Dedifferentiated amniotic fluid mesenchymal stem cell (primary cell): Measurements from ENCODE around the gene SYNE1.

Experiments
- DNase-seq: peaks from one replicate; pipeline ENCODE4 v3.0.0-alpha.2; 2016; ENCODE audit errors: extremely low spot score

Gene SYNE1

DNA sequence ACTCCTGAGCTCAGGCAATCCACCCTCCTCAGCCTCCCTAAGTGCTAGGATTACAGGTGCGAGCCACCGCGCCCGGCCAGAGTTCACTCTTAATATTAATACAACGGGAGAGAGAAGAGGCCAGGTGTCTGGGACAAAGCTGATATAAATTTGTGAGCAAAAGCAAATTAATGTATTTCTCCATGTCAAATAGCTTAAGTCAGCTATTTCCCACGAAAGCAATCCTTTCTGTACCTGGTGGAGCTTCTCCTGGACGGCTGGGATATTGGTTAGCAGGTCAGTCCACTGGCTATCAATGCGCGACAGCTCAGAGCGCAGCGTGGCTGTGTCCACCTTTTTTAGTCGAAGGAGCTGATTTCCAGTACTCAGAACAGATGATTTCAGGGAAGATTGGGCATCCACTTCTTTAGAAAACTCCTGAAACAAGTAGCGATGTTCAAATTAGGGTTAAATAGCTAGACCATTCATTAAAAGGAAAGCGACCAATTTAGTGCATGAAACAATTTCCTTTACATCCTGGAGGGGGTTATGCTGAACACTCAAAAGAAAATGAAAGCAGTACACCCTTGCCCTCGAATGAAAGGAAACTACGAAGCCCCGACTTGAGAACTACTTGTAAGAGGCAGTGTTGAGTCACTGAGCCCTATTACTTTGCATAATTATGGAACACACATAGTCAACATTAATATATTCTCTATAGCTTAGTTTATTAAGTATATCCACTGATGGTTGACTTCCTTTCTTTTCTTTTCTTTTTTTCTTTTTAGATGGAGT, 403.4 kb downstream of the SYNE1 start:
- DNase-seq: no peak

DNA sequence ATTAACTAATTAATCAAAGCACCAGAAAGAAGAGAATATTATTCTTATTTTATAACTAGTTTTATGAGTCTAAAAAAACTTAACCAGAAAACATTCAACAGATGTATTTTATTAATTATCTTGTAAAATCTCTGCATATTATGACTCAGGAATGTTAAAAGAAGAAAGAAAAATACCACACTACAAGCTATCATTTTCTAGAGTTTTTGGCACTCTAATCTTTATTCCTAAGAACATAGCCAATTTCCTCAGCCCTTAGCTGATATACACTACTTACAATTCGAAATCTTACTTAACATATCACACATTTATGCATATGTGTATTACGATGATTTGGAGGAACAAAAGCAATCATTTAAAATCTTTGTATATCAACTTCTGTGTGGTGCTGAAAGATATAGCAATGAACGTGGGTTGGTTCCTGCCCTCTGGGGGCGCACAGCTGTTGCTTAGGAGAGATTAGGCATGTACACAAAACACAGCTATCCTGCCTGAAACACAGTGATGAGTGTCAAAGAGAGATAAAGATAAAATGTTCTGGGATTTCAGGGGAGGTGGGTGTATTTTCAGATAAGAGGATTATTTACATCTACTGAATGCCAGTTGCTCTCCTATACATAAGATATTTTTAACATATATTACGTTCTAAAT, 404.5 kb downstream of the SYNE1 start:
- peak; percentile 32 for DNase-seq

DNA sequence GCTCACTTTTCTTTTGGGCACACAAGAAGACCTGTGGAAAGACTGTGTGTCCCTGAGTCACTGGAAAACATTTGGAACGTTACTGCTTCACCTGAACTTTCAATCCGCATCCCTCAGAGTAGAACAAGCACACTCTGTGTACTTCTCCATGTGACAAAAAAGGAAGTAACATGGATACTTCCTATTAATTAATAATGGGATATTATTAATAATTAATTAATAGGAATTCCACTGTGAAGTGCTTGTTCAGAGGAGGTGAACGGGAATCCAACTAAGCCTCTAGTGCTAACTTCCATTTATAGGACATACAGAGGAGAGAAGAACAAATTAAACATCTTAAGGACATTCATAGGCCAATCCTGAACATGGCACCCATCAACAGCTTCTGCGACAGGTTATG, 407.8 kb downstream of the SYNE1 start:
- no peak for DNase-seq

DNA sequence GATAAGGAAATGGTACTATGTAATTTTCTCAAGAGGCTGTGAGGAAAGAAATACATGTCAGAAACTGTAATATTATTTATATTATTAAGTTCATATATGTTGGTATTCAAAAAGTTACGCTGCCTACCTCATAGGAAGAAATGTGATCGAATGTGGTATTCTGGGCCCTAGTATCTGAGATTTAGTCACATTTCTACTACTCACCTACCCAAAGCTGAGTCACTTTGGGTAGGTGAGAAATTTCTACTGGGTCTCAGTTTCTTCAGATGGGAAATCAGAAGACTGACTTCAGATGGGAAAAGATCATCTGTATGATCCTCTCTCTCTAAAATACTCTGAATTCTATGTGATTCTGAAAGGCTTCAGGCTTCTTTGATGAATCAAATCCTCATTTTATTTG, 411.0 kb downstream of the SYNE1 start:
- DNase-seq: no peak

DNA sequence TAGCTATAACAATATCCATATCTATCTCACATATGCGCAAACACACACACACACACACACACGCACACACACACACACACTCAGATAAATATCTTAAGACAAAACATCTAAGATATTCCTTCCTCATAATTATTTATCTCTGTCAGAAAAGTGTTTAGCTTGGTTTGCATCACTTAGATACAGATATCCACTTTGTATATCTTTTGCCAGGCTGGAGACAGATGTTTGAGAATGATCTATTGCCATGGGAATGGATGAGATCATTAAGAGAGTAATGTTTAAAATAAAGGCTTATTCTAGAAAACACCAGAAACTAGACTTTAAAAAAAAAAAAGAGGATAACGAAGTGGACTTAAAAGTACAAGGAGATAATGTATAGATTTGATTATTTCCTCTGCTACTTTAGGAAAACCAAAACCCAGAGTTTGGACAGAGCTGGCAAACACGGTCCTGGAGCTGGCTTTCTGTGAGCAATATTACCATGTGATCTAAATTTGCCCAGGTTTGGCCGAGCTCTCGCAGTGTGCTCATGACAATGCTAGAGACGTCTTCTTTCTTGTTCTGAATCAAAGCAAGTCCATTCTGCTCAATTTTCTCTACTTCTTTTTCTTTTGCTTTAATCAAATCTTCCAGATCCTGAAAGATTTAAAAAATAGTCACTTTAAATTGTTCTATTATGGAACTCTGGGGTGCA, 411.8 kb downstream of the SYNE1 start:
- DNase-seq: no peak

DNA sequence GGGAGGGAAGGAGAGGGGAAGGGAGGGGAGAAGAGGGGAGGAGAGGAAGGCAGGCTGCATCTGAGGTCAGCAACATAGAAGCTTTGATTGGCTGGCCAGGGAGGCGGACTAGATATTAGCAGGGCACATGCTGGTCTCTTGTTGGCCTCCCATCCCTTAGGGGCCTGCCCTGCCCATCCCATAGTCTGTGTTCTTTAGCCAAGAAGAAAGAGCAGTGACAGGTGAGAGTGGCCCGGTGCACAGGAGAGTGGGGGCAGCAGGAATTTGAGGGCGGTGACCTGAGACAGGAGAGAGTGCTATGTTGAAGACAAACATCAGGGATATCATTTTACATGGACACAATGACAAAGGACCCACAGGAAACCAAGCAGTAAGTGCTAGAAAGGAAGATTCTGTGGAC, 413.5 kb downstream of the SYNE1 start:
- no peak for DNase-seq

DNA sequence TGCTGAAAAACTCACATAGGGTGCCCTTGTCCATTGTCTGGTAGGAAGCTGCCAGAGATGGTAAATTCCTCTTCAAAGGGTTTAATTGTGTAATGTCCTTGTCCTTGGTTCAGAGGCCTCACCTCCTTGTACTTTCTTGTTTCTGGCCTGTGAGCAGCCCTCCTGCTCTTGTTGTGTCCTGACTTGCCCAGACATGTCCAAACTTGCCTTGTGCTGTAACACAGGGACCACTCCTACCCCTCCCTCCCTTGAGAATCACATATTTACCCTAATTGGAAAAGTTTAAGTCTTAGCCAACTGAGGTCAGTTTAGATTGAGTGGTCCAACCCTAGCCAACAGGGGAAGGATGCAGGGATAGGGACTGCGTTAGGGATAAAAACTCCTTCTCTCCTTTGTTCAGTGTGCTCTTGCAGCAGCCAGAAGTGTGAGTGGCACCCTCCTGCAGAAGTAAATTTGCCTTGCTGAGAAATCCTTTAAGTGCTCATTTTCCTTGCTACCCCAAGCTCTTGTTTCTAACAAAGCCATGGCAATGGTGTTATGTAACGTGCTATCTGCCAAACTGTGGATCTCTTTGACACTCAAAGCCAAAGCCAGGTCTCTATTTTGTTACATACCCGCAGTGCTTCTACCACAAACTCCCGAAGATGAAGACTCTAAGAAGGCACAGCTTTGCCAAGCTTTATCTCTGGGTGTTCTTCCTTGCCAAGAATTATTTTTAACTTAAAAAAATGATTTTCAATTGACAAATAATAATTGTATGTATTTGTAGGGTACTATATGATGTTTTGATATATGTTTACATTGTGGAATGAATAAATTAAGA, 415.1 kb downstream of the SYNE1 start:
- DNase-seq: no peak

DNA sequence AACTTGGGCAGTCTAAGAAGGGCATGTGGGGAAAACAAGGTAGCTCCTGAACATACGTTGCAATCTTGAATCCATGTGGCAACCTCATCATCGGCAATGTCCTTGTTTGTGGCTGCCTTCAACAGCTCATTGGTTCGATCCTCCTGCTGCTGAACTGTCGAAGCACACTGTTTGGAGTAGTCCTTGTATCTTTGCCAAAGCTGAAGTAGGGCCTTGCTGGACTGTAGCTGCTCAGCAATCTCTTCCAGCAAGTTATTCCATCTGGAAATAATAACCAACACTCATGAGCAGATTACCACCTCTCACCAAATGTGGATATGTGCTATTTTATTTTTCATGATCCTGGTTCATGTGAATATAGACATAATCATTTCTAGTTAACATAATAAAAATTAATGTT, 416.4 kb downstream of the SYNE1 start:
- no peak for DNase-seq

DNA sequence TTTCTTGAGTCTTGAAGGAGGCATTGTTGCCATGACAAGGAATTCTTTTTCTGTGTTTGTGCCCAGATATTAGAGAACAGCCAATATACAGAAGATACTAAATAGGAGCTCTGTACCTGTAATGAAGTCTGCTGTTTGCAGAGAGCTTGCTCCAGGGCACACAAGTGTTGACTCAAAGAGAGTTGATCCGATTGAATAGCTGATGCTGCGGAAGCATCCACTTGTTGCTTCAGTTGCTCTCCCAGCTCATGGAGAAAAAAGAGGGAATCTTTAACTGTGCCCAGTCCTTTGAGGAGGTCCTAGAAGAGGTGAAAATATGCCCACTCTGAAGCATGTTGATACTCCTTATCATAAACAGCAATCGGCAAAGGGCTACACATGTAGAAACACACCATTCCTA, 418.3 kb downstream of the SYNE1 start:
- DNase-seq: no peak

DNA sequence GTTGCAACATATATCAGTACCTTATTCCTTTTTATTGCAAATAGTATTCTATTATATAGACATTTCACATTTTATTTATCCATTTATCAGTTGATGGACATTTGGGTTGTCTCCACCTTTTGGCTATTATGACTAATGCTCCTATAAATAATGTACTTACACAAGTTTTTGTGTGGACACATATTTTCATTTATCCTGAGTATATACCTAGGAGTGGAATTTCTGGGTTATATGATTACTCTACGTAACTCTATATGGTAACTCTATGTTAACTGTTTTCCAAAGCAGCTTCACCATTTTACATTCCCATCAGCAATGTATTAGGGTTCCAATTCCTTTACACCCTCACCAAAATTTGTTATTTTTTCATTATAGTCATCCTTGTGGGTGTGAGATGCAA, 424.7 kb downstream of the SYNE1 start:
- no peak for DNase-seq

DNA sequence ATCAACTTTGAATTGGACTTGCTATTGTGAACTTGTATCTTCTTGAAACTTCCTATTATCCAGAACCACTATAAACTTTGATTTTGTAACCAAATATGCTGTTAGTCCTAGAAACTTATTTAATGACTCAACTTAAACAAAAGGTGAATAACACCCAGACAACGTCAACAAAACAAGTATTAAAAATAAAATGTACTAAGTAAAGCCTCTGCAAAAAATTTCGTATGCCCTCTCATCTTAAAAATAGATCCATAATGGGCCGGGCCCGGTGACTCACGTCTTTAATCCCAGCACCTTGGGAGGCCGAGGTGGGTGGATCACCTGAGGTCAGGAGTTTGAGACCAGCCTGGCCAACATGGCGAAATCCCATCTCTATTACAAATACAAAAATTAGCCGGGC, 428.0 kb downstream of the SYNE1 start:
- DNase-seq: no peak

DNA sequence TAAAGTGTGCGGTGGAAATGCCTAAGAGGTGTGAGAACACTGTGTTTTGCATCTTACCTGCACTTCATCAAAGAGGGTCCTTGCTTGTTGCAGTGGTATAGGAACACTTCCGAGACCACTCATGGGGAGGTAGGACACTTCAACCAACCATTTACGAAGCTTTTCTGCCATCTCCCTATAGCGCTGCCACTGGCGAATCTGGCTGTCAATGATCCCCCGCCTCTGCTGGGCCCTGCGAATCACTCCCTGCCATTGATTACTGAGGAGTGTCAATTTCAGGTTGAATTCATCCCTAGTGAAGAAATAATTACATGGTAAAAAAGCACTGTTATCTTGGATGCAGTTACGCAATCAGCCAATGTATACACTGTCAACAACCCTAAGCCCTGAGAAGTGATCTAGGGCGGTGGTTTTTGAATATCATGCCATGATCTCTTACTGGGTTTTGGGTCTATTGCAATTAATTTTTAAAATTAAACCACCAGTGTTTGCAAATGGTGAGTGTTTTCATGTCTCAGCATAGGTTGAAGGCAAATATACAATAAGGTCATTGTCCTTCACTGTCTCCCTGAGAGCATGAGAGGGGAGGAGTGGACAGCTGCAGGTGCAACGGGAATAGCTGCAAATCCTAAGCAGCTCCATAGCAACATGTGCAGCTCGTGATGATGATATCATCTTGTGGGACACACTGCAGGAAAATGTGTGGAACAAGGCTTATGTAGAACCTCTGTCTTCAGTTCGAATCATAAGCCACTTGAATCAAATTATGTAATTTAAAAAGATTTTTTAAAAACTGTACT, 429.0 kb downstream of the SYNE1 start:
- no peak for DNase-seq

DNA sequence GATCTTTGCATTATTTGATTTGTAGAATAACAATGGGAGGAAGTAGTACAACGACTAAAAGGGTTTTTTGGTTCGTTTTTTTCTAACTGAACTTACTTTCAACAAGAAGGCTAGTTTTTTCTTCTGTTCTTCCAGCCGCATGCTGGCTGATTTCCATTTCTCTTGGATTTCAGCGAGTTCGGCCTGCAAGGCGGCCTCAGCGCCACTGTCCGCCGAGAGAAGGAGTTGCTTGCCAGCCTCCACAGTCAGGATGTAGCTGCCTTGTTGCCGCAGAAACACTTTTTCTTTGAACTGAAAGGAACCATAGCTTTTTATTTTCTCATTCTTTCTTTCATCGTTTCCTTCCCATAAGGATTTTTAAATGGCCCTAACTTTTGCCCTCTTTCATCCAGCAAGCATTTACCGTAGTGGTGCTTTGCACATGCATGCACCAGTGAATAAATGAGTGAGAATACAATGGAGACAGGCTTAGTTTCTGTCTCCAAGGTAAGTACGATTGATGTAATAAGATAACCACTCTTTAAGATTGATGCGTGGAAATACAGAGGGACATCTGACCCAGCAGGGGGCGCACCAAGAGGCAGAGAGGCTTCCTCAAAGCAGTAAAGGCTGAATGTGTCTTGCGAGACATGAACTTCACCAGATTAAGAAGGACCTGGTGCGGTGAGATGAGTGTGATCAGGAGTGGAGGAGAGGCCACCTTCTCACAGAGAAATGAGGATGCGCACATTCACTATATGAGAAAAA, 430.9 kb downstream of the SYNE1 start:
- no peak for DNase-seq

DNA sequence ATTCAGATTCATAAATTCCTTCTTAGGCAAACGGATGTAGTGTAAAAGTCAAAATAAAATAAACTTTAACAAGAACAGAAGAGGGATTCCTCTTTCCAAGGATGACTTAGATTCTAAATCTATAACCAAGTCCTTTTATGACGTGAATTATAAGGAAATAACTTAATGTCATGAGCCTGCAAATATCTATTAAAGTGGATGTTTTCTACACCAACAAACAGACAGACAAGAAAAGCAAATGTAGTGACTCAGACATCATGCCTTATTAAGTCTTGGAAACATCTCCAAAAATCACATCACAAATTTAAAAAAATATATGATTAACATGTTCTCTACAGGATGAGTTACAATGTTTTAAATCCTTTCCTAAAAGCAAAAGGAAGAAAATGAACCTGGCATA, 432.6 kb downstream of the SYNE1 start:
- DNase-seq: no peak

DNA sequence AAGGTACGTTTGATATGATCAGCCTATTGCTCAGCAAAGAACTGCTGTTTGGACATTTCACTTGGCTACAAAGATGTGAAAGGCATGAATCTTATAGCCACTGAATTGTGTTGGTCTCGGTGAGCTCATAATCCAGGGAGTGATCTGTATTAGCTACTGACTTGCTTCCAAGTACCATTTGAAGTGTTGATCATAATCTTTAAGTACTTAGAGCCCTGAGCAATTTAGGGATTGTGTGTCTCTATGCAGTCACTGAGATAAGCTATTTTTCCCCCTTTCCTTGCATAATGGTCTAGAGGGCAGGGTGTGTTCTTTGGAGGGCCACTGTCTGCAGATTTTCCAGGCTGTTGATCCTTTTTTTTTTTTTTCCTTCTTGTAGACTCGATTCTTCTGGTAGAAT, 436.0 kb downstream of the SYNE1 start:
- no peak for DNase-seq

DNA sequence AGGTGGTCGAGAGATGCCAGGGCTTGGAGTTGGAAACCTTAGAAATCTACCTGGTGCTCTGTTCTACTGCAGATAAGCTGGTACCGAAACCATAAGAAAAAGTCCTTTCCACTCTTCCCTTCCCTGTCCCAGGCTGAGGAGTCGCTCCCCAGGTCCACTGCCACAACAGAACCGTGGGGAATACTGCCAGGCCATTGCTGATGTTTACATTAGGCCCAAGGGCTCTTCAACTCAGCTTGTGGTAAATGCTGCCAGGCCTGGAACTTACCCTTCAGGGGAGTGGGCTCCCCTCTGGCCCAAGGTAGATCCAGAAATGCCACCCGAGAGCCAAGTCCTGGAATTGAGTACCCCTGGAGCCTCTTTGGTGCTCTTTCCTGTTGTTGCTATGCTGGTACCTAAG, 441.3 kb downstream of the SYNE1 start:
- no peak for DNase-seq

DNA sequence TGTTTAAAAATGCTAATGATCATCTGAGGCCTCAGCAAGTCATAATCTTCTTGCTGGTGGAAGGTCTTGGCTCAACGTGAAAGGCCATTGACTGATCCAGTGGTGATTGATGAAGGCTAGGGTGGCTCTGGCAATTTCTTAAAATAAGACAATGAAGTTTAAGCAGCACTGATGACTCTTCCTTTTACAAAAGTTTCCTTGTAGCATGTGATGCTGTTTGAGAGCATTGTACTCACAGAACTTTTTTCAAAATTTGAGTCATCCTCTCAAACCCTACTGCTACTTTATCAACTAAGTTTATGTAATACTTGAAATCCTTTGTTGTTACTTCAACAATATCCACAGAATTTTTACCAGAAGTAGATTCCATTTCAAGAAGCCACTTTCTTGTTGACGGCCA, 447.4 kb downstream of the SYNE1 start:
- no peak for DNase-seq

DNA sequence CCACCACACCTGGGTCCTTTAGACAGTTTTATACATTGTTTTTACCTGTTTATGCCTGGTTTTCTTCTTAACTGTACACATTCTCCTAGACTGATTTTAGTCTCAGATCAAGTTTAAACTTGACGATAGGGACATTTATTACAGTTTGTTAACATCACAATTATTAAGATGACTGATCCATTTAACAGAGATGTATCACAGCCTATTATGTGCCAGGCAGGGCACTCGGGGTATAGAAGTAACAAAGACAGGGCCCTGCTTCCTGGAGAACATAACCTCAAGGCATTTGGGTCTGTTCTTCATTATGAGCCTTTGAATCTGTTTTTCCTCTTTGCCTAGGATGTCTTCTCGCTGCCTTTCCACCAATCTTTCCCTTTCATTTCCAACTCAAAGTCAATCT, 449.2 kb downstream of the SYNE1 start:
- no peak for DNase-seq

DNA sequence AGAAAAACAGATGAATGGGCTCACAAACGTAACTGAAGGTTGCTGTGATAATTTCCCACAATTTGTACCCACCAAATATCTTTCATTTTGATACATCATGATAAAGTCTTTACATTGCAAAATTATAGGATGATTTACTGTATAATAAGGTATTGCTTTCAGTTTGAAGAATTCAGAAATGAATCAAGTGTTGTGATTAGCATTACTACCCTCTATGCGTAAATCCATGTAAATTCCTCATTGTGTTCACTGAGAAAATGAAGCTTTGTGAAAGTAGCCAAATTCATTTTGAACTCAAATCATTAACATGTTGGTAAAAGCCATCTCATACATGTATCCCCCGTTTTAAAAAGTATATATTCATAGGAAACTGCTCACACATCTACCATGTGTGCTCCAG, 450.3 kb downstream of the SYNE1 start:
- DNase-seq: no peak

DNA sequence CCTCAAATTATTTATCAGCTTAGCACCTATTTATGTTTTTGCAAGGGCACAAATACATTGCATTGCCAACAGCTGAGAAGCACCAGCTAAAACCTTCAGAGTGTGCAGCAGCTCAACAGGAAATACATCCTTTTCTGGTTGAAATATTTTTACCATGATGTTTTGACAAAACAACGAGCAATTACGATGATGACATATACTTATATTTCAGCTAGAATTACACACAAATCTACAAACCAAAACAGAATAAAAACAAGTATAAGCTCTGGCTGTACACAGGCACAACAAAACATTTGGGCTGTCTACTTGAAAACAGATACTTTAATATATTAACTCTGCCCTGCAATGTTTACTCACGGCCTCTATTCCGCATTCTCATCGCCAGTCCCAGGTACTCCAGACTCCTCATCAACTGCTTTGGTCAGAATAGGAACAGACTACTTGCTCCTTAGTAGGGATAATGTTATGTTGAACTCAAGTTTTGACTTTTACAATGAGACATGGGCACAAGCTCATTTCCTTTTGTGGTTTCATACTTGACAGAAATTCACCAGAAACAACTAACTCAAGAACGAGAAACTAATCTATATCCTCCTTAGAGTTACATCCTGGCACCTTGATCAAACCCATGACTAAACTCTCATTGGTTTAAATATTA, 452.1 kb downstream of the SYNE1 start:
- DNase-seq: no peak
